GM12878 (cell line): ENCODE data around the gene PMP22. TPM values are rescaled to one million over a fixed set of nuclear protein-coding genes. Genes with fewer than 3 reads are reported as not detected.

Experiments used
- ATAC-seq: fragments of 200-7000 bp; cut with Tn5 transposase; 3 replicates; pipeline ENCODE4 v1.9.1; 2020; ENCODE audit warnings: mild to moderate bottlenecking, moderate library complexity
- BruUV-seq: library from RNA; stranded (reverse); fragments of 400-500 nt; replicated peaks from 2 replicates; lab custom pipeline; 2021; lab: Mats Ljungman, UMichigan
- CTCF ChIA-PET: fragments of 300-600 bp; sonication (Branson Sonifier 250); formaldehyde crosslinking; extraction: SDS; loops from one replicate; lab custom pipeline; 2021; ENCODE audit warnings: inconsistent platforms; lab: Yijun Ruan, JAX
- POLR2A ChIA-PET: fragments of 350-600 bp; formaldehyde crosslinking; extraction: SDS; loops from one replicate; lab custom pipeline; 2021; ENCODE audit warnings: inconsistent platforms; lab: Charles Lee
- RAD21 ChIA-PET: fragments of 300-600 bp; sonication (Branson Sonifier 250); formaldehyde crosslinking; loops from one replicate; lab custom pipeline; 2023; ENCODE audit warnings: antibody characterized with exemption; ENCODE audit not compliant: unreplicated experiment; lab: Charles Lee
- SMC1A ChIA-PET: fragments of 300-600 bp; sonication (Branson Sonifier 250); formaldehyde crosslinking; loops from one replicate; lab custom pipeline; 2023; ENCODE audit not compliant: unreplicated experiment, uncharacterized antibody; lab: Charles Lee
- DNase-seq: peaks from one replicate; pipeline ENCODE4 v3.0.0-alpha.2; 2011; ENCODE audit warnings: low read depth, low spot score
- FAIRE-seq: peaks from 3 replicates; lab custom pipeline; 2011; peaks lifted over from hg19 to GRCh38; lab: Jason Lieb, UNC
- H2AFZ ChIP-seq: 2 replicates; pipeline ENCODE4 v1.6.0; 2011; ENCODE audit warnings: low read depth, low read length, control low read depth; ENCODE audit not compliant: control insufficient read depth
- H3K27ac ChIP-seq: 2 replicates; pipeline ENCODE4 v1.5.1; 2011; ENCODE audit warnings: control low read depth; ENCODE audit not compliant: control insufficient read depth, insufficient read depth
- H3K27me3 ChIP-seq, 2 experiments: replicated peaks in 1 of 2; 2 replicates each; pipeline versions ENCODE4 v1.6.0 to v1.6.1; 2011; ENCODE audit warnings: low read length in 1 of 2; ENCODE audit not compliant: control insufficient read depth in 2 of 2, insufficient read depth in 2 of 2
- H3K36me3 ChIP-seq, 2 experiments: 2 replicates each; pipeline ENCODE4 v1.5.1; 2011; ENCODE audit warnings: low read length in 1 of 2; ENCODE audit not compliant: control insufficient read depth in 2 of 2, insufficient read depth in 2 of 2
- H3K4me1 ChIP-seq: 2 replicates; pipeline ENCODE4 v1.6.1; 2011; ENCODE audit warnings: mild to moderate bottlenecking, low read length, moderate library complexity, mixed read lengths; ENCODE audit not compliant: control insufficient read depth, insufficient read depth
- H3K4me2 ChIP-seq: 2 replicates; pipeline ENCODE4 v1.6.0; 2011; ENCODE audit warnings: control low read depth; ENCODE audit not compliant: control insufficient read depth, insufficient read depth
- H3K4me3 ChIP-seq: fragments of 200-600 bp; sonication (generic); 2 replicates; pipeline ENCODE4 v1.5.1; 2016
- H3K79me2 ChIP-seq: 2 replicates; pipeline ENCODE4 v1.6.0; 2011; ENCODE audit warnings: low read length; ENCODE audit not compliant: control insufficient read depth, insufficient read depth
- H3K9ac ChIP-seq: 2 replicates; pipeline ENCODE4 v1.8.0; 2011; ENCODE audit warnings: low read length, control low read depth, mixed read lengths; ENCODE audit not compliant: control insufficient read depth, insufficient read depth
- H3K9me3 ChIP-seq: replicated peaks from 3 replicates; pipeline ENCODE4 v1.5.1; 2011; ENCODE audit warnings: mild to moderate bottlenecking, low read length; ENCODE audit not compliant: control insufficient read depth, insufficient read depth
- H4K20me1 ChIP-seq: 2 replicates; pipeline ENCODE4 v1.6.0; 2011; ENCODE audit not compliant: control insufficient read depth, insufficient read depth
- CREM ChIP-seq: IDR thresholded peaks from 2 replicates; pipeline ENCODE4 v1.6.1; 2014; ENCODE audit warnings: antibody characterized with exemption, low read depth
- RCOR1 ChIP-seq: conservative IDR thresholded peaks from 2 replicates; pipeline ENCODE4 v1.6.1; 2012; ENCODE audit warnings: low read depth, low read length, improper control_type of control experiment
- ZBTB4 ChIP-seq: fragments of 450-650 bp; formaldehyde crosslinking; IDR thresholded peaks from 2 replicates; pipeline ENCODE4 v1.4.0; 2022; ENCODE audit warnings: mild to moderate bottlenecking, moderate library complexity
- WGBS: methylation state at CpG from one replicate; pipeline ENCODE4 v1.1.6; 2016; ENCODE audit warnings: low lambda C conversion rate; ENCODE audit not compliant: insufficient replicate concordance, insufficient coverage; ENCODE audit errors: missing lambda C conversion rate; 5-methylcytosine and 5-hydroxymethylcytosine counted together
- in situ Hi-C: fragments of 300-500 bp; cut with MboI; formaldehyde crosslinking; loops from 9 replicates; pipeline ENCODE4 v1.14.3; 2018; ENCODE audit warnings: mixed read lengths
- intact Hi-C: fragments of 100-400 bp; cut with micrococcal nuclease; formaldehyde crosslinking; loops from one replicate; pipeline ENCODE4 v1.14.2; 2022; ENCODE audit not compliant: unreplicated experiment
- polyA plus RNA-seq, 11 experiments: library from polyadenylated mRNA; depleted of rRNA in 4 of 11; unstranded in 6 of 11; stranded (reverse) in 5 of 11; fragments of >200 nt; fragmentation: Nextera tagmentation in 4 of 11; fragmentation: Illumina TruSeq in 1 of 11; extraction: Ambion mirVana in 4 of 11; extraction: Trizol in 1 of 11; gene quantifications; 1 replicate in 1 of 11; 2 replicates in 10 of 11; pipeline versions ENCODE4 v1.2.1 to v1.2.3, GENCODE V29; 2011 to 2016; ENCODE audit warnings: inconsistent platforms in 2 of 11, missing spikeins in 2 of 11, low read depth in 1 of 11
- total RNA-seq, 4 experiments: library from RNA; depleted of rRNA in 3 of 4; stranded (reverse); fragments of >200 nt in 3 of 4; fragmentation: Illumina TruSeq in 1 of 4; extraction: Trizol in 1 of 4; gene quantifications; 2 replicates each; pipeline versions ENCODE4 v1.2.1 to v1.2.3, GENCODE V29; 2013 to 2021

The PMP22 gene
- total and polyA plus RNA-seq, 10 of the 15 experiments (the other 5 are each of a cell fraction or from before 2014, with no cell fraction given) = 0.59 TPM; not detected in 9

- FAIRE-seq = no peak
- no TSS peak for BruUV-seq
These were observed 8.4 kb downstream of the PMP22 start for GRCh38 chr17:15256689-15257088.

More at GRCh38 chr17:15256689-15257088, 8.4 kb downstream of the PMP22 start:
- POLR2A ChIA-PET = no interaction called here
- SMC1A ChIA-PET = interaction anchor here (1.1 kb wide), 1 partner anchor 246 kb away, joined by 5 read pairs; no protein-coding TSS in a partner anchor
- H3K79me2 ChIP-seq = no peaks in the 10 kb centered on the region
- no peak overlapping the region for H3K4me2 ChIP-seq
- in situ Hi-C loops (loop anchor here (5.0 to 25.0 kb wide), 2 partner anchors 246 to 731 kb away; partner anchors contain the start of genes TTC19 and ZSWIM7), intact Hi-C loops (loop anchor here (1.0 kb wide), 1 partner anchor 246 kb away; no protein-coding TSS in a partner anchor)
- no peaks in the 10 kb centered on the region for H3K36me3 ChIP-seq
- WGBS = 38% methylated on average over 7 of the region's 7 CpGs
- TF ChIP-seq CREM (no peak), ZBTB4 (CRISPR knock-in tag) (no peak), RCOR1 (no peak)
- CTCF ChIA-PET = interaction anchor here (0.7 to 3.3 kb wide), 6 partner anchors 8 to 245 kb away, joined by 3 to 33 read pairs (median 3); no protein-coding TSS in a partner anchor
- H3K4me3 ChIP-seq = no peak overlapping the region
- no peak for ATAC-seq
- no peaks in the 10 kb centered on the region; a peak in 2 of 4 replicates for H3K27me3 ChIP-seq
- no peak overlapping the region for H3K9ac ChIP-seq
- no peaks in the 10 kb centered on the region; the same call in 1 of the 2 replicates for H4K20me1 ChIP-seq
- no peak overlapping the region for H3K27ac ChIP-seq
- no peak for DNase-seq
- no peaks in the 10 kb centered on the region for H3K4me1 ChIP-seq
- no peaks in the 10 kb centered on the region for H3K9me3 ChIP-seq
- no peak overlapping the region for H2AFZ ChIP-seq
- RAD21 ChIA-PET = no interaction called here
